HepG2 (cell line): ENCODE data around the gene AHSG. TPM values are rescaled to one million over a fixed set of nuclear protein-coding genes. Genes with fewer than 3 reads are reported as not detected.

ENCODE experiments used
- ELF1 ChIP-seq: sonication (generic); formaldehyde crosslinking; IDR thresholded peaks from 2 replicates; pipeline ENCODE4 v1.4.0; 2020; ENCODE audit warnings: missing genetic modification reagents
- MEIS1 ChIP-seq: sonication (generic); formaldehyde crosslinking; IDR thresholded peaks from 2 replicates; pipeline ENCODE4 v1.9.0; 2021; ENCODE audit warnings: mild to moderate bottlenecking, missing genetic modification reagents, moderate library complexity, borderline replicate concordance
- REXO4 ChIP-seq: sonication (generic); formaldehyde crosslinking; IDR thresholded peaks from 2 replicates; pipeline ENCODE4 v1.8.0; 2022; ENCODE audit warnings: missing genetic modification reagents, mild to moderate bottlenecking, borderline replicate concordance
- ZNF10 ChIP-seq: sonication (generic); formaldehyde crosslinking; IDR thresholded peaks from 2 replicates; pipeline ENCODE4 v1.4.0; 2020; ENCODE audit warnings: mild to moderate bottlenecking, low read depth, missing genetic modification reagents, borderline replicate concordance
- ZNF235 ChIP-seq: sonication (generic); formaldehyde crosslinking; IDR thresholded peaks from 2 replicates; pipeline ENCODE4 v1.8.1; 2023; ENCODE audit warnings: mild to moderate bottlenecking, missing genetic modification reagents, borderline replicate concordance
- ZNF354B ChIP-seq: sonication (generic); formaldehyde crosslinking; IDR thresholded peaks from 2 replicates; pipeline ENCODE4 v1.8.0; 2022; ENCODE audit warnings: mild to moderate bottlenecking, missing genetic modification reagents
- ZNF432 ChIP-seq: sonication (generic); formaldehyde crosslinking; IDR thresholded peaks from 2 replicates; pipeline ENCODE4 v1.5.0; 2020; ENCODE audit warnings: missing genetic modification reagents, mild to moderate bottlenecking, borderline replicate concordance
- polyA plus RNA-seq, 8 experiments: library from polyadenylated mRNA; depleted of rRNA in 3 of 8; stranded (reverse) in 7 of 8; unstranded in 1 of 8; fragments of >200 nt; fragmentation: Illumina TruSeq in 4 of 8; extraction: Trizol in 4 of 8; gene quantifications; 2 replicates each; pipeline versions ENCODE4 v1.2.1 to v1.2.3, GENCODE V29; 2011 to 2016; ENCODE audit warnings: low read depth in 4 of 8, missing spikeins in 1 of 8, mixed read lengths in 1 of 8; ENCODE audit not compliant: insufficient read depth in 1 of 8
- total RNA-seq, 5 experiments: library from RNA; depleted of rRNA; stranded (reverse); fragments of >200 nt; fragmentation: Illumina TruSeq; extraction: Trizol; gene quantifications; 2 replicates each; pipeline ENCODE4 v1.2.3, GENCODE V29; 2016; ENCODE audit warnings: low read depth in 1 of 5
- TF ChIP-seq, protein P1 (sequence below): IDR thresholded peaks from 2 replicates; pipeline ENCODE4 v1.6.1; 2016; ENCODE audit warnings: low read depth, control low read depth
- TF ChIP-seq, protein P2 (sequence below): sonication (generic); formaldehyde crosslinking; IDR thresholded peaks from 2 replicates; pipeline ENCODE4 v1.8.0; 2022; ENCODE audit warnings: missing genetic modification reagents, mild to moderate bottlenecking, inconsistent platforms, borderline replicate concordance
- TF ChIP-seq, protein P3 (sequence below): sonication (generic); formaldehyde crosslinking; IDR thresholded peaks from 2 replicates; pipeline ENCODE4 v1.4.0; 2020; ENCODE audit warnings: missing genetic modification reagents
- TF ChIP-seq, protein P4 (sequence below): sonication (generic); formaldehyde crosslinking; IDR thresholded peaks from 2 replicates; pipeline ENCODE4 v1.8.0; 2022; ENCODE audit warnings: mild to moderate bottlenecking, missing genetic modification reagents; ENCODE audit not compliant: insufficient replicate concordance
- TF ChIP-seq, protein P5 (sequence below): sonication (generic); formaldehyde crosslinking; IDR thresholded peaks from 2 replicates; pipeline ENCODE4 v1.5.1; 2020; ENCODE audit warnings: mild to moderate bottlenecking, missing genetic modification reagents, borderline replicate concordance
- TF ChIP-seq, protein P6 (sequence below): fragments of 450-650 bp; IDR thresholded peaks from 2 replicates; pipeline ENCODE4 v1.6.1; 2017

The AHSG gene
- total and polyA plus RNA-seq, 2 of the 13 experiments (the other 11 are each of a cell fraction or from before 2014, with no cell fraction given), result 2,043 to 19,152 TPM

DNA sequence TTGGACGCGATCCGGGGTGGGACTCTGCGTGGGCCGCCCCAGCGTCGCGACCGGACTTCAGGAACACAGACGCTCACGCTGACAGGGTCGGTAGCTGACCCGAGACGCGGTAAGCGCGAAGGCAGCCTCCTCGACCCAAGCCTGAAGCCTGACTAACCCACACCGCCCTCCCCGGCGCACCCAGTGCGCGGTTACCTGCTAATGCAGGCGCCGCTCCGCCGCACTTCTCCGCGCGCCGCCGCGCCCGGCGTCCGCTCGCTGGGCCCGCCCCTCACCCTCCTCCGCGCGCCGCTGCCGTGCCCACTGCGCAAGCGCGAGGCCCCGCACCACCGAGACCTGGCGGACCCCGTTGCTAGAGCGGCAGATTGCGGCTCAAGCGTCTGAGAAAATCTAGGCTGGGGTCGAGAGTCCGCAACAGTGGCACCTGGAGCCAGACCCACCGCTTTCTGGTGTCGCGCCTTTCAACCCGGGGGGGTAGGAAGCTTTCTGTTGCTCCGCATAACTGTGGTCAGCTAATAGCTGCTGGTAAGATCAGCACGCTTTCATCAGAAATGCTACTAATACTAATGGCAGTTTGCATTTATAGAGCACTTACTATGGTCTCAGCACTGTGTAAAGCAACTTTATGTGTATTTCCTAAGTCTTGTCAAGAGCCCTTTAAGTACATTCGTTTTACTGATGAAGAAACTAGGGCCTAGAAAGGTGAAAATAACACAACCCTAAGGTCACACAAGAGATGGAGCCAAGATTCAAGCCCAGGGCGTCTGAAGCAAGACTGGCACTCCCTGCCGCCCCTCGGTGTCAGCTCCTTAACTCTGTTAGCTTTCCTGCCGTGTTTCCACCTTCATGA lies 45.6 kb upstream of the AHSG start, which contains the start of gene TBCCD1 (continued):
- TF ChIP-seq, protein P1, sequence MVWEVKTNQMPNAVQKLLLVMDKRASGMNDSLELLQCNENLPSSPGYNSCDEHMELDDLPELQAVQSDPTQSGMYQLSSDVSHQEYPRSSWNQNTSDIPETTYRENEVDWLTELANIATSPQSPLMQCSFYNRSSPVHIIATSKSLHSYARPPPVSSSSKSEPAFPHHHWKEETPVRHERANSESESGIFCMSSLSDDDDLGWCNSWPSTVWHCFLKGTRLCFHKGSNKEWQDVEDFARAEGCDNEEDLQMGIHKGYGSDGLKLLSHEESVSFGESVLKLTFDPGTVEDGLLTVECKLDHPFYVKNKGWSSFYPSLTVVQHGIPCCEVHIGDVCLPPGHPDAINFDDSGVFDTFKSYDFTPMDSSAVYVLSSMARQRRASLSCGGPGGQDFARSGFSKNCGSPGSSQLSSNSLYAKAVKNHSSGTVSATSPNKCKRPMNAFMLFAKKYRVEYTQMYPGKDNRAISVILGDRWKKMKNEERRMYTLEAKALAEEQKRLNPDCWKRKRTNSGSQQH, result peak; percentile 90
- no peak for TF ChIP-seq ZNF432 (CRISPR knock-in tag)
- TF ChIP-seq MEIS1 (CRISPR knock-in tag), result peak; percentile 84; the same call in 1 of the 2 replicates
- TF ChIP-seq, protein P2, sequence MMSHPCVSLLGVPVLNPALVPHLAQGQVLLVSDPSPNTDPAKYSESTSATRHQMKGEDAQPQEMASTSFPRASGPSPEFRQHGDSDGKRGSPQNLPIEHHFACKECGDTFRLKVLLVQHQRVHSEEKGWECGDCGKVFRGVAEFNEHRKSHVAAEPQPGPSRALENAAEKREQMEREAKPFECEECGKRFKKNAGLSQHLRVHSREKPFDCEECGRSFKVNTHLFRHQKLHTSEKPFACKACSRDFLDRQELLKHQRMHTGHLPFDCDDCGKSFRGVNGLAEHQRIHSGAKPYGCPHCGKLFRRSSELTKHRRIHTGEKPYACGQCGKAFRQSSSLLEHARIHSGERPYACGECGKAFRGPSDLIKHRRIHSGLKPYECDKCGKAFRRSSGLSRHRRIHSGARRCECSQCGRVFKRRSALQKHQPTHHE, result no peak
- TF ChIP-seq, protein P3, sequence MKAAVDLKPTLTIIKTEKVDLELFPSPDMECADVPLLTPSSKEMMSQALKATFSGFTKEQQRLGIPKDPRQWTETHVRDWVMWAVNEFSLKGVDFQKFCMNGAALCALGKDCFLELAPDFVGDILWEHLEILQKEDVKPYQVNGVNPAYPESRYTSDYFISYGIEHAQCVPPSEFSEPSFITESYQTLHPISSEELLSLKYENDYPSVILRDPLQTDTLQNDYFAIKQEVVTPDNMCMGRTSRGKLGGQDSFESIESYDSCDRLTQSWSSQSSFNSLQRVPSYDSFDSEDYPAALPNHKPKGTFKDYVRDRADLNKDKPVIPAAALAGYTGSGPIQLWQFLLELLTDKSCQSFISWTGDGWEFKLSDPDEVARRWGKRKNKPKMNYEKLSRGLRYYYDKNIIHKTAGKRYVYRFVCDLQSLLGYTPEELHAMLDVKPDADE (CRISPR knock-in tag), result no peak
- TF ChIP-seq, protein P4, sequence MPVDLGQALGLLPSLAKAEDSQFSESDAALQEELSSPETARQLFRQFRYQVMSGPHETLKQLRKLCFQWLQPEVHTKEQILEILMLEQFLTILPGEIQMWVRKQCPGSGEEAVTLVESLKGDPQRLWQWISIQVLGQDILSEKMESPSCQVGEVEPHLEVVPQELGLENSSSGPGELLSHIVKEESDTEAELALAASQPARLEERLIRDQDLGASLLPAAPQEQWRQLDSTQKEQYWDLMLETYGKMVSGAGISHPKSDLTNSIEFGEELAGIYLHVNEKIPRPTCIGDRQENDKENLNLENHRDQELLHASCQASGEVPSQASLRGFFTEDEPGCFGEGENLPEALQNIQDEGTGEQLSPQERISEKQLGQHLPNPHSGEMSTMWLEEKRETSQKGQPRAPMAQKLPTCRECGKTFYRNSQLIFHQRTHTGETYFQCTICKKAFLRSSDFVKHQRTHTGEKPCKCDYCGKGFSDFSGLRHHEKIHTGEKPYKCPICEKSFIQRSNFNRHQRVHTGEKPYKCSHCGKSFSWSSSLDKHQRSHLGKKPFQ, result no peak
- TF ChIP-seq ZNF10 (CRISPR knock-in tag), result no peak
- TF ChIP-seq, protein P5, sequence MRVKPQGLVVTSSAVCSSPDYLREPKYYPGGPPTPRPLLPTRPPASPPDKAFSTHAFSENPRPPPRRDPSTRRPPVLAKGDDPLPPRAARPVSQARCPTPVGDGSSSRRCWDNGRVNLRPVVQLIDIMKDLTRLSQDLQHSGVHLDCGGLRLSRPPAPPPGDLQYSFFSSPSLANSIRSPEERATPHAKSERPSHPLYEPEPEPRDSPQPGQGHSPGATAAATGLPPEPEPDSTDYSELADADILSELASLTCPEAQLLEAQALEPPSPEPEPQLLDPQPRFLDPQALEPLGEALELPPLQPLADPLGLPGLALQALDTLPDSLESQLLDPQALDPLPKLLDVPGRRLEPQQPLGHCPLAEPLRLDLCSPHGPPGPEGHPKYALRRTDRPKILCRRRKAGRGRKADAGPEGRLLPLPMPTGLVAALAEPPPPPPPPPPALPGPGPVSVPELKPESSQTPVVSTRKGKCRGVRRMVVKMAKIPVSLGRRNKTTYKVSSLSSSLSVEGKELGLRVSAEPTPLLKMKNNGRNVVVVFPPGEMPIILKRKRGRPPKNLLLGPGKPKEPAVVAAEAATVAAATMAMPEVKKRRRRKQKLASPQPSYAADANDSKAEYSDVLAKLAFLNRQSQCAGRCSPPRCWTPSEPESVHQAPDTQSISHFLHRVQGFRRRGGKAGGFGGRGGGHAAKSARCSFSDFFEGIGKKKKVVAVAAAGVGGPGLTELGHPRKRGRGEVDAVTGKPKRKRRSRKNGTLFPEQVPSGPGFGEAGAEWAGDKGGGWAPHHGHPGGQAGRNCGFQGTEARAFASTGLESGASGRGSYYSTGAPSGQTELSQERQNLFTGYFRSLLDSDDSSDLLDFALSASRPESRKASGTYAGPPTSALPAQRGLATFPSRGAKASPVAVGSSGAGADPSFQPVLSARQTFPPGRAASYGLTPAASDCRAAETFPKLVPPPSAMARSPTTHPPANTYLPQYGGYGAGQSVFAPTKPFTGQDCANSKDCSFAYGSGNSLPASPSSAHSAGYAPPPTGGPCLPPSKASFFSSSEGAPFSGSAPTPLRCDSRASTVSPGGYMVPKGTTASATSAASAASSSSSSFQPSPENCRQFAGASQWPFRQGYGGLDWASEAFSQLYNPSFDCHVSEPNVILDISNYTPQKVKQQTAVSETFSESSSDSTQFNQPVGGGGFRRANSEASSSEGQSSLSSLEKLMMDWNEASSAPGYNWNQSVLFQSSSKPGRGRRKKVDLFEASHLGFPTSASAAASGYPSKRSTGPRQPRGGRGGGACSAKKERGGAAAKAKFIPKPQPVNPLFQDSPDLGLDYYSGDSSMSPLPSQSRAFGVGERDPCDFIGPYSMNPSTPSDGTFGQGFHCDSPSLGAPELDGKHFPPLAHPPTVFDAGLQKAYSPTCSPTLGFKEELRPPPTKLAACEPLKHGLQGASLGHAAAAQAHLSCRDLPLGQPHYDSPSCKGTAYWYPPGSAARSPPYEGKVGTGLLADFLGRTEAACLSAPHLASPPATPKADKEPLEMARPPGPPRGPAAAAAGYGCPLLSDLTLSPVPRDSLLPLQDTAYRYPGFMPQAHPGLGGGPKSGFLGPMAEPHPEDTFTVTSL (CRISPR knock-in tag), result no peak
- TF ChIP-seq REXO4 (CRISPR knock-in tag), result no peak
- TF ChIP-seq ZNF354B, result peak; percentile 83; the same call in 1 of the 2 replicates
- TF ChIP-seq ZNF235 (CRISPR knock-in tag), result peak; percentile 79; the same call in 1 of the 2 replicates
- TF ChIP-seq, protein P6, sequence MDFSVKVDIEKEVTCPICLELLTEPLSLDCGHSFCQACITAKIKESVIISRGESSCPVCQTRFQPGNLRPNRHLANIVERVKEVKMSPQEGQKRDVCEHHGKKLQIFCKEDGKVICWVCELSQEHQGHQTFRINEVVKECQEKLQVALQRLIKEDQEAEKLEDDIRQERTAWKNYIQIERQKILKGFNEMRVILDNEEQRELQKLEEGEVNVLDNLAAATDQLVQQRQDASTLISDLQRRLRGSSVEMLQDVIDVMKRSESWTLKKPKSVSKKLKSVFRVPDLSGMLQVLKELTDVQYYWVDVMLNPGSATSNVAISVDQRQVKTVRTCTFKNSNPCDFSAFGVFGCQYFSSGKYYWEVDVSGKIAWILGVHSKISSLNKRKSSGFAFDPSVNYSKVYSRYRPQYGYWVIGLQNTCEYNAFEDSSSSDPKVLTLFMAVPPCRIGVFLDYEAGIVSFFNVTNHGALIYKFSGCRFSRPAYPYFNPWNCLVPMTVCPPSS, result no peak
- peak; percentile 62 for TF ChIP-seq ELF1 (CRISPR knock-in tag)
